Aorta (tissue), 5 donors: ENCODE data around the gene ASXL1. TPM values are rescaled to one million over a fixed set of nuclear protein-coding genes. Genes with fewer than 3 reads are reported as not detected.
"Not testable (repeated sequence)": the region's sequence is repeated elsewhere in the genome, so short reads cannot be mapped to it uniquely, and the experiment has no call there.

Experiments used
- ATAC-seq: fragments of 200-7000 bp; cut with Tn5 transposase; one replicate; pipeline ENCODE4 v1.9.1; 2022; ENCODE audit warnings: moderate library complexity; ENCODE audit not compliant: low FRiP score
- DNase-seq, 2 donors: peaks; one replicate each; pipeline ENCODE4 v3.0.0-alpha.2; 2020
- H3K27ac ChIP-seq, 2 donors: one replicate each; pipeline ENCODE4 v1.5.1; 2013; ENCODE audit warnings: low read length in 2 of 2, mild to moderate bottlenecking in 2 of 2, moderate library complexity in 2 of 2, control low read depth in 1 of 2, inconsistent platforms in 1 of 2, low read depth in 1 of 2
- H3K27me3 ChIP-seq, 2 donors: one replicate each; pipeline ENCODE4 v1.6.1; 2013; ENCODE audit warnings: control low read depth in 1 of 2, low read length in 1 of 2, mild to moderate bottlenecking in 1 of 2, moderate library complexity in 1 of 2; ENCODE audit not compliant: insufficient read depth in 2 of 2, control insufficient read depth in 1 of 2
- H3K36me3 ChIP-seq, 2 donors: one replicate each; pipeline ENCODE4 v1.6.1; 2013; ENCODE audit warnings: control low read depth in 1 of 2, low read length in 1 of 2, mild to moderate bottlenecking in 1 of 2; ENCODE audit not compliant: insufficient read depth in 2 of 2, control insufficient read depth in 1 of 2
- H3K4me1 ChIP-seq, 2 donors: one replicate each; pipeline ENCODE4 v1.6.1; 2013; ENCODE audit warnings: low read length in 2 of 2, control low read depth in 1 of 2, mild to moderate bottlenecking in 1 of 2, moderate library complexity in 1 of 2; ENCODE audit not compliant: insufficient read depth in 2 of 2, control insufficient read depth in 1 of 2
- H3K4me3 ChIP-seq, 2 donors: one replicate each; pipeline ENCODE4 v1.5.1; 2013; ENCODE audit warnings: low read length in 2 of 2, control low read depth in 1 of 2, mild to moderate bottlenecking in 1 of 2
- H3K9me3 ChIP-seq: one replicate; pipeline ENCODE4 v1.6.1; 2013; ENCODE audit warnings: mild to moderate bottlenecking, low read length; ENCODE audit not compliant: control insufficient read depth
- WGBS, 2 donors: extraction: QIAGEN DNeasy Blood & Tissue Kit; methylation state at CpG; one replicate each; pipeline ENCODE4 v1.1.7; 2013; 5-methylcytosine and 5-hydroxymethylcytosine counted together
- intact Hi-C, 2 donors: fragments of 100-400 bp; cut with DNase I; formaldehyde crosslinking; loops; one replicate each; pipeline versions ENCODE4 v1.14.2 to v1.15.0; 2022
- polyA plus RNA-seq, 2 donors: library from polyadenylated mRNA; stranded (reverse); fragments of 200-250 nt; gene quantifications; one replicate each; pipeline ENCODE4 v1.2.3, GENCODE V29; 2013
- total RNA-seq, 2 donors: library from RNA; stranded (reverse); fragmentation: NEBNext Ultra II Directional; extraction: Animal tissue kit (Norgen Biotek cat#: 25700); gene quantifications; one replicate each; pipeline ENCODE4 v1.2.1, GENCODE V29; 2021
- donor health status: healthy with polysubstance abuse.
- donor health status: Bipolar disorder and iron deficiency.
- donor health status: DM: no; HTN: no; CAD: no.
- donor health status: DM: no; HTN: no; CAD: no.
- donor health status: DM: yes; HTN: yes; CAD: no.

Gene ASXL1
- total and polyA plus RNA-seq, 4 donors = 18.0 to 102 (median 72.1) TPM

DNA sequence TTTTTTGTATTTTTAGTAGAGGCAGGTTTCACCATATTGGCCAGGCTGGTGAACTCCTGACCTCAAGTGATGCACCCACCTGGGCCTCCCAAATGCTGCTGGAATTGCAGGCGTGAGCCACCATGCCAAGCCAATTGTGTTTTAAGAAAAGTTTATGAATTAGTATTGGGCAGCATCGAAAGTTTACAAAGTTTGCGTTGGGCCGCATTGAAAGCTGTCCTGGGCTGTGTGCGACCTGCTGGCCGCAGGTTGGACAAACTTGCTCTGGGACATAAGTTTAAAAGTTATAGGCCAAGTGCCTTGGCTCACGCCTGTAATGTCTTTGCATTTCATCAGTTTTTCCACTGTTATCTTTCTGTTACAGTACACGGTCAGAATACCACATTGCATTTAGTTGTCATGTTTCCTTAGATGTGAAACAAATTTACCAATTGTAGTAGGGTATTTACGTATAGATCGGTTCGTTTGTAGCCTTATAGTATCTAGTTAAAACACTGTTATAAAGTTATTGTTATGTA lies 39.5 kb downstream of the ASXL1 start:
- no peaks in the 10 kb centered on the region for H3K9me3 ChIP-seq
- no peak overlapping the region for H3K4me3 ChIP-seq
- WGBS, 2 donors = 93 to 94% methylated on average over 11 of the region's 11 CpGs
- intact Hi-C loops = no loop called here
- no peaks in the 10 kb centered on the region for H3K27me3 ChIP-seq
- no peaks in the 10 kb centered on the region for H3K4me1 ChIP-seq
- DNase-seq = no peak
- H3K36me3 ChIP-seq = peaks cover 0 to 2% of the 10 kb centered on the region in 2 donors
- no peak for ATAC-seq
- H3K27ac ChIP-seq = no peak overlapping the region

DNA sequence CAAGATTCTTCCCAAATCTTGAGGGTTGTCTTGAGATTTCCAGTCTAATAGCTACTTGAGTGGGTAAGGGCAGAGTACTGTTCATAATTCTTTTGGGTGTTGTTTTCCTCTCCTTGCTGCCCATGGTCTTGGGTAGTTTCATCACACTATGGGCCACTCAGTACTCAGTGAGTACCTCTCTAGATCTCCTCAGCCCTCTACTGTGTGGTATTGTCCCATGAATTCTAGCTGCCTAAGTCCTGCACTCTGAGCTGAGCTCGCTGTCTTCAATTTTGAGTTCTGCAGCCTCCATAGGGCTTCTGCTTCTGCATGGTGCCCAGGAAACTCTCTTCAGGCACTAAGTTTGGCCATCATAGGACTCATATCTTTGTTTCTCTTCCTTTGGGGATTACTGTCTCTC lies 42.3 kb downstream of the ASXL1 start:
- no peak for DNase-seq
- intact Hi-C loops = no loop called here
- no peak overlapping the region for H3K27ac ChIP-seq
- no peaks in the 10 kb centered on the region for H3K9me3 ChIP-seq
- no peaks in the 10 kb centered on the region for H3K27me3 ChIP-seq
- H3K4me1 ChIP-seq = no peaks in the 10 kb centered on the region
- H3K36me3 ChIP-seq = peaks cover 0 to 2% of the 10 kb centered on the region in 2 donors
- no peak overlapping the region for H3K4me3 ChIP-seq
- 95 to 99% methylated on average over 1 of the region's 1 CpG for WGBS, 2 donors
- no peak for ATAC-seq

DNA sequence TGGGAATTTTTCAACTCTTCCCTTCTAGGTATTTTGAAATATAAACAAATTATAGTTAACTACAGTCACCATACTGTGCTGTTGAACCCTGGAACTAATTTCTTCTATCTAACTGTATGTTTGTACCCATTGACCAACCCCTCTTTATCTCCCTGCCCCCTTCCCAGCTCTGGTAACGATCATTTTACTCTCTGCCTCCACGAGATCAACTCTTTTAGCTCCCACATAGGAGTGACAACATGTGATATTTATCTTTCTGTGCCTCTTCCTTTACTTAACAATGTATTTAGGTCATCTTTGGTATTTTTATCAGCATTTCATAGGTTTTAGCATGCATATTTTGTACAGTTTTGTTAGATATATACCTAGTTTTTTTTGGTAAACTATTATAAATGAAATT lies 45.9 kb downstream of the ASXL1 start:
- intact Hi-C loops = no loop called here

DNA sequence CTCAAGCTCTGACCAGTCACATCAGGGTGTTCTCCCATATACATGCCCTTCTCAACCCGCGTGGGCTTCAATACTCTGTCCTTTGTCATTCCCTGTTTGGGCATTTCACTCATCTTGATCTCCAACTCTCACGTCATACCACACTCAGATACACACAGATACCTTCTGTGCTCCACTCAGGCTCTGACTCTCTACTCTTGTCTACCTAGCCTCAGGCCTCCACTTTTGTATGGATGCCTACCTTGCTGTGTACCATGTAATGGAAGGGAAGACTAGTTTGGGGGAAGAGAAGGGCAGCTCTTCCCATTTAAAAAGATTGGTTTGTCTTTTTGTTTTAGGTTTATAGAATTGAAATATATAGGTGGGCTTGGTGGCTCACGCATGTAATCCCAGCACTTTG lies 48.6 kb downstream of the ASXL1 start:
- DNase-seq (no peak), ATAC-seq (no peak)
- WGBS, 2 donors = 95 to 98% methylated on average over 4 of the region's 4 CpGs
- Histone ChIP-seq H3K4me1 (no peaks in the 10 kb centered on the region), H3K36me3 (peaks cover 0 to 3% of the 10 kb centered on the region in 2 donors), H3K9me3 (no peaks in the 10 kb centered on the region), H3K4me3 (no peak overlapping the region), H3K27me3 (no peaks in the 10 kb centered on the region), H3K27ac (no peak overlapping the region)
- intact Hi-C loops = no loop called here

More for the DNA sequence above, 45.9 kb downstream of the ASXL1 start:
- DNase-seq (no peak), ATAC-seq (no peak)
- H3K27me3 ChIP-seq = no peaks in the 10 kb centered on the region
- no peaks in the 10 kb centered on the region for H3K9me3 ChIP-seq
- WGBS, 2 donors = 94 to 97% methylated on average over 2 of the region's 2 CpGs
- no peak overlapping the region for H3K27ac ChIP-seq
- no peak overlapping the region for H3K4me3 ChIP-seq
- H3K36me3 ChIP-seq = peaks cover 2 to 3% of the 10 kb centered on the region in 2 donors
- no peaks in the 10 kb centered on the region for H3K4me1 ChIP-seq

DNA sequence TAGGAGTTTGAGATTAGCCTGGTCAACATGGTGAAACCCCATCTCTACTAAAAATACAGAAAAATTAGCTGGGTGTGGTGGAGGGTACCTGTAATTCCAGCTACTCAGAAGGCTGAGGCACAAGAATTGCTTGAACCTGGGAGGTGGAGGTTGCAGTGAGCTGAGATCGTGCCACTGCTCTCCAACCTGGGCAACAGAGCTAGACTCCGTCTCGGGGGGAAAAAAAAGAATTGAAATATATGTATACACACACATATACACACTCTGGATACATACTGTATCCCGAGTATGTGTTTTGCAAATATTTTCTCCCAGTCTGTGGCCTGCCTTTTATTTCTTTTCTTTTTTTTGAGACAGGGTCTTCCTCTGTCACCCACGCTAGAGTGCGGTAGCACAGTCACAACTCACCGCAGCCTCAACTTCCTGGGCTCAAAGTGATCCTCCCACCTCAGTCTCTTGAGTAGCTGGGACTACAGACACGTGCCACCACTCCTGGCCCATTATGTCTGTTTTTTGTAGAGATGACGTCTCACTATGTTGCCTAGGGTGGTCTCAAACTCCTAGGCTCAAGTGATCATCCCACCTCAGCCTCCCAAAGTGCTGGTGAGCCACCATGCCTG lies 49.1 kb downstream of the ASXL1 start:
- H3K4me3 ChIP-seq, DNase-seq, H3K9me3 ChIP-seq, H3K4me1 ChIP-seq, H3K36me3 ChIP-seq, ATAC-seq, H3K27ac ChIP-seq, intact Hi-C loops, H3K27me3 ChIP-seq: not testable (repeated sequence)
- WGBS, 2 donors = 93% methylated on average over 9 of the region's 9 CpGs

DNA sequence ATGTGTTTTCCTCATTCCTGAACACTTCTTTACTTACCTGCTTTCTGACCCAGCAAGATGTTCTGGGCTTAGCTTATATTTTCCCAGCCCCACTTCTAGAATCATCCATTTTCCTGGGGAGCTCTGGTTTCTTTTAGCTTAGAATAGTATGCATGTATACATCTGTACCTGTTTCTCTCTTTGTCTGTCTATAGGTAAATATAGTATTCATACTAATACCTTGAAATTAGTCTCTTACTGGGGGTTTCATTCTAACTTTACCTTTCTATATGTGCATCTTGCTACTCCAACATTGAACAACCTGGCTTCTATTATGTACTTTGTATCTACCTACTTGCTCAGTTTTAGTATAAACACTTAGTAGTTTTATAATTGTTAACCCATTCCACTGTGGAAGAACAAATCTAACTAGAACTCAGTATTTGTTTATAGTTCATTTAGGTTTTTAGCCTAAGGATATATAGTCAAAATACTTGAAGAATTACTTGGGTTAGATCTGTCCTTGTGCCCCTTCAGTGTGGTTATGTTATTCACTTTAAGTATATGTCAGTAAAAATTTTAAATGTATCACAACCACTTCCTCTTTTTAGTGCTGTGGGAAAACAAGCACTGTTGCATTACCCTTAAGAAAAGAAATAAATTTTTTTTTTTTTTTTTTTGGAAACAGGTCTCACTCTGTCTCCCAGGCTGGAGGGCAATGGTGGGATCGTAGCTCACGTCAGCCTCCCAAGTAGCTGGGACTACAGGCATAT lies 54.0 kb downstream of the ASXL1 start:
- Histone ChIP-seq H3K9me3 (no peaks in the 10 kb centered on the region), H3K4me3 (no peak overlapping the region), H3K27me3 (no peaks in the 10 kb centered on the region), H3K27ac (no peak overlapping the region), H3K4me1 (no peaks in the 10 kb centered on the region), H3K36me3 (no peaks in the 10 kb centered on the region)
- 95 to 100% methylated on average over 2 of the region's 2 CpGs for WGBS, 2 donors
- intact Hi-C loops = no loop called here
- ATAC-seq (no peak), DNase-seq (no peak)

DNA sequence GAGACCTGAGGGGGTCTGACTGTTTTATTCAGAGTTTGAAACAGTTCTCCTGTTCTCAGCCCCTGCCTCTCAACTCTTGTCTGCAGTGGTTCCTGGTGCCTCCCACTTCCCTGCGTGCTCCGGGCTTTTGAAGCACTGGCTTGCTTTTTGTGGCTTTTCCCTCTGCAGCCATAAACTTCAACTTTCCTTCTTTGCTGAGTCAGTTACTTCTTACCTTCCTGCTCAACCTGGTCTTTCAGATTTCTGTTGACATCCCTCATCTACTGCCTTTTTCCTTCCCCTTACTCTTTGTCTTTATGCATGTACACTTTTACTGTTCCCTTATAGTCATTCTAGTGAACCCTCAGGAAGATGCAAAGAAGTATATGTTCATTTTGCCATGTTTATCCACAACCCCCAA lies 57.4 kb downstream of the ASXL1 start:
- Histone ChIP-seq H3K4me1 (no peaks in the 10 kb centered on the region), H3K27me3 (no peaks in the 10 kb centered on the region), H3K36me3 (no peaks in the 10 kb centered on the region), H3K27ac (no peak overlapping the region), H3K9me3 (no peaks in the 10 kb centered on the region), H3K4me3 (no peak overlapping the region)
- DNase-seq = no peak
- no peak for ATAC-seq
- 67 to 73% methylated on average over 2 of the region's 2 CpGs for WGBS, 2 donors
- intact Hi-C loops = no loop called here

DNA sequence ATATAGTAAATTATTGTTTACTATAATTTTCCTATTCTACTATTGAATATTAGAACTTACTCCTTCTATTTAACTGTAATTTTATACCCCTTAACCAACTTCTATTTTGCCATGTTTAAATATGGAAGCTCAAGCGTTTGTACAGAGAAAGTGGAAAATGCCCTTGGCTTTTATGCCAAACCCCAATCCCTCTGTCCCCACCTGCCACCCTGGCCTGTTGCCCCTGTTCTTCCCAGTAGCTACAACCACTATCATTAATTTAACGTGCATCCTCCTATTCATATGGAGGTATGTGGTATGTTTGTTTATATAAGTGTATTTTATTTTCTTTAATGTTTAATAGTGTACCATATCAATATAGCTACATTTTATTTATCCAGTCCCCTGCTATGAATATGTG lies 58.1 kb downstream of the ASXL1 start:
- no peaks in the 10 kb centered on the region for H3K9me3 ChIP-seq
- ATAC-seq = no peak
- H3K36me3 ChIP-seq = no peaks in the 10 kb centered on the region
- H3K27ac ChIP-seq = no peak overlapping the region
- H3K27me3 ChIP-seq = no peaks in the 10 kb centered on the region
- WGBS, 2 donors = 79 to 82% methylated on average over 2 of the region's 2 CpGs
- H3K4me3 ChIP-seq = no peak overlapping the region
- no peak for DNase-seq
- no peaks in the 10 kb centered on the region for H3K4me1 ChIP-seq
- intact Hi-C loops = no loop called here

DNA sequence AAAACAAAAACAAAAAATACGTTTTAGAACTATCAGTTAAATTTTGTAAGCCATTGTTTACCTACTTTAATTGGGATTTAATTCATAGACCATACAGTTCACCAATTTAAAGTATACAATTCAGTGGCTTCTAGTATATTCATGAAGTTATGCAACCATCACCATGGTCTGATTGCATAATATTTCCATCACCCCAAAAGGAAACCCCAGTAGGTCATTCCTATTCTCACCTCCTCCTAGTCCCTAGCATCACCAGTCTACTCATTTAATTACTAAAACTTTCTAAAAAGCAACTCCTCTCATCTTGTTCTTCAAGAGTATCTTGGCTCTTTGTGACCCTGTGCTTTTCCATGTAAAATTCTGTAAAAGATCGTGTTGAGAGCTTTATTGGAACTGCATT lies 60.2 kb downstream of the ASXL1 start:
- WGBS, 2 donors = 88 to 95% methylated on average over 2 of the region's 2 CpGs
- intact Hi-C loops = no loop called here
- H3K27me3 ChIP-seq = no peaks in the 10 kb centered on the region
- ATAC-seq (no peak), DNase-seq (no peak)
- H3K36me3 ChIP-seq = no peaks in the 10 kb centered on the region
- H3K4me1 ChIP-seq = no peaks in the 10 kb centered on the region
- H3K27ac ChIP-seq = no peak overlapping the region
- H3K9me3 ChIP-seq = no peaks in the 10 kb centered on the region
- H3K4me3 ChIP-seq = no peak overlapping the region
